RWPE2 (cell line): Measurements from ENCODE around the gene PRDM16.

Experiments
- ATAC-seq: fragments of 200-7000 bp; cut with Tn5 transposase; 3 replicates; pipeline ENCODE4 v1.9.1; 2021; ENCODE audit warnings: low read depth
- DNase-seq: peaks from one replicate; pipeline ENCODE4 v3.0.0-alpha.2; 2020; ENCODE audit warnings: low spot score
- H3K27ac ChIP-seq: fragments of 450-650 bp; 2 replicates; pipeline ENCODE4 v1.5.1; 2017; ENCODE audit warnings: mild to moderate bottlenecking; ENCODE audit not compliant: poor library complexity, severe bottlenecking
- H3K27me3 ChIP-seq: fragments of 250-450 bp; sonication (Bioruptor Pico); 2 replicates; pipeline ENCODE4 v1.5.1; 2021; ENCODE audit warnings: mild to moderate bottlenecking, moderate library complexity; ENCODE audit not compliant: insufficient read depth, poor library complexity, severe bottlenecking
- H3K36me3 ChIP-seq: fragments of 250-450 bp; sonication (Bioruptor Pico); 2 replicates; pipeline ENCODE4 v1.5.1; 2020; ENCODE audit warnings: low read depth, mild to moderate bottlenecking, moderate library complexity
- H3K4me1 ChIP-seq: fragments of 250-450 bp; sonication (Bioruptor Pico); 2 replicates; pipeline ENCODE4 v1.5.1; 2021; ENCODE audit warnings: mild to moderate bottlenecking, moderate library complexity; ENCODE audit not compliant: insufficient read depth, poor library complexity, severe bottlenecking
- H3K4me3 ChIP-seq: fragments of 250-450 bp; sonication (Bioruptor Pico); 2 replicates; pipeline ENCODE4 v1.5.1; 2021; ENCODE audit warnings: mild to moderate bottlenecking, moderate library complexity; ENCODE audit not compliant: severe bottlenecking
- H3K9me3 ChIP-seq: fragments of 250-450 bp; sonication (Bioruptor Pico); 2 replicates; pipeline ENCODE4 v1.5.1; 2021; ENCODE audit warnings: mild to moderate bottlenecking, moderate library complexity; ENCODE audit not compliant: severe bottlenecking
- TF ChIP-seq, protein P1 (sequence below): fragments of 450-650 bp; IDR thresholded peaks from one replicate; pipeline ENCODE4 v1.5.1; 2017; ENCODE audit warnings: mild to moderate bottlenecking, moderate library complexity; ENCODE audit not compliant: poor library complexity, severe bottlenecking

The PRDM16 gene

GRCh38 chr1:3306583-3307291, 237.7 kb downstream of the PRDM16 start:
- TF ChIP-seq, protein P1, sequence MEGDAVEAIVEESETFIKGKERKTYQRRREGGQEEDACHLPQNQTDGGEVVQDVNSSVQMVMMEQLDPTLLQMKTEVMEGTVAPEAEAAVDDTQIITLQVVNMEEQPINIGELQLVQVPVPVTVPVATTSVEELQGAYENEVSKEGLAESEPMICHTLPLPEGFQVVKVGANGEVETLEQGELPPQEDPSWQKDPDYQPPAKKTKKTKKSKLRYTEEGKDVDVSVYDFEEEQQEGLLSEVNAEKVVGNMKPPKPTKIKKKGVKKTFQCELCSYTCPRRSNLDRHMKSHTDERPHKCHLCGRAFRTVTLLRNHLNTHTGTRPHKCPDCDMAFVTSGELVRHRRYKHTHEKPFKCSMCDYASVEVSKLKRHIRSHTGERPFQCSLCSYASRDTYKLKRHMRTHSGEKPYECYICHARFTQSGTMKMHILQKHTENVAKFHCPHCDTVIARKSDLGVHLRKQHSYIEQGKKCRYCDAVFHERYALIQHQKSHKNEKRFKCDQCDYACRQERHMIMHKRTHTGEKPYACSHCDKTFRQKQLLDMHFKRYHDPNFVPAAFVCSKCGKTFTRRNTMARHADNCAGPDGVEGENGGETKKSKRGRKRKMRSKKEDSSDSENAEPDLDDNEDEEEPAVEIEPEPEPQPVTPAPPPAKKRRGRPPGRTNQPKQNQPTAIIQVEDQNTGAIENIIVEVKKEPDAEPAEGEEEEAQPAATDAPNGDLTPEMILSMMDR = no peak
- Histone ChIP-seq H3K9me3 (no peaks in the 10 kb centered on the region), H3K27ac (peak overlapping the region; percentile 40), H3K27me3 (peaks cover 4% of the 10 kb centered on the region), H3K36me3 (no peaks in the 10 kb centered on the region), H3K4me3 (no peak overlapping the region), H3K4me1 (peaks cover 16% of the 10 kb centered on the region)
- DNase-seq (no peak), ATAC-seq (peak; percentile 78)

DNA sequence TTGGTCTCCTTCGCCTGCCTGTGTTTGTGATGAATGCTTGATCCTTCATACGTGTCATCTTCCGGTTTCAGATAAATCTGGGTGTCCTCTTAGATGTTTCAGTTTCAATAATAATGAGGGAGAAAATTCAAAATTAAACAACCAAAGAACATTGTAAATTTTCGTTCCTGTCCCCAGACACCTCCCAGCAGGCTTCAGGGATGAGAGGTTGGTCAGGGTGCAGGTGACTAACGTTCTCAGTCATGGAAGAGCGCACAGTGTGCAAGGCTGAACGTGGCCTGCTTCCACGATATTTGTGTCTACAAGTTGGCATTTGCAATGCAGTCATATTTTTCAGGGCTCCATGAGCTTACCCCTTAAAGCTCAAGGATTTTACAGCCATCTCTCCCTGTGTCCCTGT, 238.4 kb downstream of the PRDM16 start:
- no peak for ATAC-seq
- no peaks in the 10 kb centered on the region for H3K27me3 ChIP-seq

GRCh38 chr1:3308053-3308452, 239.1 kb downstream of the PRDM16 start:
- no peak for ATAC-seq
- TF ChIP-seq, protein P1 = no peak
- no peak overlapping the region for H3K4me3 ChIP-seq

More for the DNA sequence above, 238.4 kb downstream of the PRDM16 start:
- TF ChIP-seq, protein P1 = no peak
- H3K36me3 ChIP-seq = no peaks in the 10 kb centered on the region
- H3K9me3 ChIP-seq = no peaks in the 10 kb centered on the region
- peaks cover 16% of the 10 kb centered on the region for H3K4me1 ChIP-seq
- H3K27ac ChIP-seq = peak overlapping the region; percentile 40
- no peak overlapping the region for H3K4me3 ChIP-seq
- DNase-seq = no peak

DNA sequence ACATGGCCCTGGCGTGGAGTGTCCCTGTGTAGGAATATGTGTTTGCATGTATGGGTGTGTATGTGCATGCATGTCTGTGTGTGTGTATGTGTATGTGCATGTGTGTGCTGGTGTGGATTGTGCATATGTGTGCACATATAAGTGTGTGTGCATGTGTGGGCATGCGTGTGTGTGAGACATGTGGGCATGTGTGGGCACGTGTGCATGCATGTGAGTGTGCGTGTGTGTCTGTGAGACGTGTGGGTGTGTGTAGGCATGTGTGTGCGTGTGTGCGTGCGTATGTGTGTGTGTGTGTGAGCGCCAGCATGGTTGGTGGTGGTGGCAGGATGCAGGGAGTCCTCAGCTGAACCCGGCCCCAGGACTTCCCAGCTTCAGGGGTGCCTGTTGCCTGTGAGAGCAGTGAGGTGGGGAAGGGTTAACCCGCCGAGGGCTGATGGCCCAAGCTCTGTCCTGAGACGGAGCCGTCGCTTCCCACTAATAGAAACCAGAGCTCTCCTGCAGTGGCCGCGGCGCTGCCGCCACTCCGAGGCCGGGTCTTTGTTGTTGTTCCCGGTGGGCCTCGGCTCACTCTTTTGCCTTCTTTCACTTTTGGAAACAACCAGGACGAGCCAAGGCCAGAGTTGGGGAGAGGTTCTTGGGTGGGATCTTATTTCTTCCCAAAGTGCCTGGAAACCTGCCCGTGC, 241.9 kb downstream of the PRDM16 start:
- Histone ChIP-seq H3K27me3 (peaks cover 2% of the 10 kb centered on the region), H3K4me1 (peaks cover 22% of the 10 kb centered on the region), H3K27ac (no peak overlapping the region), H3K36me3 (no peaks in the 10 kb centered on the region), H3K9me3 (no peaks in the 10 kb centered on the region), H3K4me3 (no peak overlapping the region)
- TF ChIP-seq, protein P1 = no peak
- DNase-seq (no peak), ATAC-seq (no peak)

More at GRCh38 chr1:3308053-3308452, 239.1 kb downstream of the PRDM16 start:
- no peak for DNase-seq
- H3K36me3 ChIP-seq = no peaks in the 10 kb centered on the region
- H3K9me3 ChIP-seq = no peaks in the 10 kb centered on the region
- peaks cover 16% of the 10 kb centered on the region for H3K4me1 ChIP-seq
- H3K27ac ChIP-seq = no peak overlapping the region
- H3K27me3 ChIP-seq = no peaks in the 10 kb centered on the region

GRCh38 chr1:3311711-3312110, 242.7 kb downstream of the PRDM16 start:
- H3K27ac ChIP-seq = no peak overlapping the region
- H3K27me3 ChIP-seq = peaks cover 2% of the 10 kb centered on the region

More at GRCh38 chr1:3311711-3312110, 242.7 kb downstream of the PRDM16 start:
- no peak for ATAC-seq
- no peaks in the 10 kb centered on the region for H3K36me3 ChIP-seq
- H3K4me1 ChIP-seq = peaks cover 17% of the 10 kb centered on the region
- no peak for DNase-seq
- no peak overlapping the region for H3K4me3 ChIP-seq
- TF ChIP-seq, protein P1 = no peak
- H3K9me3 ChIP-seq = no peaks in the 10 kb centered on the region
